Right ventricle myocardium superior (tissue), 1 donor: ENCODE data around the gene MTNR1A. TPM values are rescaled to one million over a fixed set of nuclear protein-coding genes. Genes with fewer than 3 reads are reported as not detected.

Experiments used
- ATAC-seq: fragments of 200-7000 bp; cut with Tn5 transposase; one replicate; pipeline ENCODE4 v1.9.1; 2020; ENCODE audit warnings: mild to moderate bottlenecking; ENCODE audit not compliant: poor library complexity
- DNase-seq: peaks from one replicate; pipeline ENCODE4 v3.0.0-alpha.2; 2020
- intact Hi-C: fragments of 100-400 bp; cut with DNase I; formaldehyde crosslinking; loops from one replicate; pipeline ENCODE4 v1.11.2; 2022
- long read RNA-seq: library from polyadenylated mRNA; unstranded; transcript quantifications from one replicate; pipeline ENCODE4 v2.0.0, GENCODE V29; 2021
- total RNA-seq: library from RNA; stranded (reverse); fragmentation: NEBNext Ultra II Directional; extraction: Animal tissue kit (Norgen Biotek cat#: 25700); gene quantifications from one replicate; pipeline ENCODE4 v1.2.1, GENCODE V29; 2021
- donor health status: DM: no; HTN: yes; CAD: no; lungs with severe emphysema.

The MTNR1A gene
- not detected for total RNA-seq
- long read RNA-seq = 0 reads

GRCh38 chr4:186554914-186555827 is at the start of gene MTNR1A:
Gene MTNR1A (minus strand): TSS chr4:186555567. CDS start chr4:186555365, 202 bp downstream.
- ATAC-seq = no peak
- intact Hi-C loops = no loop called here
- no peak for DNase-seq

- DNase-seq (no peak), ATAC-seq (no peak)
- intact Hi-C loops = no loop called here
Observed at GRCh38 chr4:186604124-186604807, 48.9 kb upstream of the MTNR1A start.

GRCh38 chr4:186602978-186603377 is 47.6 kb upstream of the MTNR1A start:
- ATAC-seq = no peak
- intact Hi-C loops = no loop called here
- no peak for DNase-seq

GRCh38 chr4:186599483-186599882 is 44.1 kb upstream of the MTNR1A start:
- ATAC-seq (no peak), DNase-seq (no peak)
- intact Hi-C loops = no loop called here

- no peak for ATAC-seq
- intact Hi-C loops = no loop called here
- no peak for DNase-seq
Observed at GRCh38 chr4:186598686-186599085, 43.3 kb upstream of the MTNR1A start.

GRCh38 chr4:186596850-186597390 is 41.6 kb upstream of the MTNR1A start:
- DNase-seq (no peak), ATAC-seq (no peak)
- intact Hi-C loops = no loop called here

- intact Hi-C loops = no loop called here
- ATAC-seq = no peak
Observed at GRCh38 chr4:186596346-186596745, 41.0 kb upstream of the MTNR1A start.

GRCh38 chr4:186593587-186593973 is 38.2 kb upstream of the MTNR1A start:
- ATAC-seq (no peak), DNase-seq (no peak)
- intact Hi-C loops = no loop called here

More at GRCh38 chr4:186596346-186596745, 41.0 kb upstream of the MTNR1A start:
- DNase-seq = no peak

- ATAC-seq = no peak
- DNase-seq = no peak
- intact Hi-C loops = no loop called here
Observed at GRCh38 chr4:186592966-186593586, 37.7 kb upstream of the MTNR1A start.

- no peak for DNase-seq
- ATAC-seq = no peak
- intact Hi-C loops = no loop called here
Observed at GRCh38 chr4:186592445-186592844, 37.1 kb upstream of the MTNR1A start.

- intact Hi-C loops = no loop called here
- DNase-seq (no peak), ATAC-seq (no peak)
Observed at GRCh38 chr4:186591651-186592050, 36.3 kb upstream of the MTNR1A start.

- ATAC-seq (no peak), DNase-seq (no peak)
- intact Hi-C loops = loop anchor here (2.0 kb wide), 1 partner anchor 292 kb away; no protein-coding TSS in a partner anchor
Observed at GRCh38 chr4:186588503-186588902, 33.1 kb upstream of the MTNR1A start.

- ATAC-seq (peak; percentile 82), DNase-seq (peak; percentile 80)
- intact Hi-C loops = loop anchor here (2.0 kb wide), 1 partner anchor 291 kb away; no protein-coding TSS in a partner anchor
Observed at GRCh38 chr4:186587416-186588018, 32.1 kb upstream of the MTNR1A start.

GRCh38 chr4:186586205-186586604 is 30.8 kb upstream of the MTNR1A start:
- DNase-seq = no peak
- intact Hi-C loops = no loop called here
- peak; percentile 69 for ATAC-seq

- DNase-seq (no peak), ATAC-seq (no peak)
- intact Hi-C loops = no loop called here
Observed at GRCh38 chr4:186584912-186585311, 29.5 kb upstream of the MTNR1A start.

- ATAC-seq (no peak), DNase-seq (no peak)
- intact Hi-C loops = no loop called here
Observed at GRCh38 chr4:186581421-186581820, 26.1 kb upstream of the MTNR1A start.

GRCh38 chr4:186580669-186581068 is 25.3 kb upstream of the MTNR1A start:
- ATAC-seq = no peak
- intact Hi-C loops = no loop called here
- no peak for DNase-seq

- DNase-seq (no peak), ATAC-seq (no peak)
- intact Hi-C loops = no loop called here
Observed at GRCh38 chr4:186570193-186570996, 15.0 kb upstream of the MTNR1A start.
